Measurements from ENCODE around the gene SENP6.

Gene SENP6

GRCh38 chr6:75631859-75632635 is 30.4 kb downstream of the SENP6 start:
- TF ChIP-seq, protein P1, sequence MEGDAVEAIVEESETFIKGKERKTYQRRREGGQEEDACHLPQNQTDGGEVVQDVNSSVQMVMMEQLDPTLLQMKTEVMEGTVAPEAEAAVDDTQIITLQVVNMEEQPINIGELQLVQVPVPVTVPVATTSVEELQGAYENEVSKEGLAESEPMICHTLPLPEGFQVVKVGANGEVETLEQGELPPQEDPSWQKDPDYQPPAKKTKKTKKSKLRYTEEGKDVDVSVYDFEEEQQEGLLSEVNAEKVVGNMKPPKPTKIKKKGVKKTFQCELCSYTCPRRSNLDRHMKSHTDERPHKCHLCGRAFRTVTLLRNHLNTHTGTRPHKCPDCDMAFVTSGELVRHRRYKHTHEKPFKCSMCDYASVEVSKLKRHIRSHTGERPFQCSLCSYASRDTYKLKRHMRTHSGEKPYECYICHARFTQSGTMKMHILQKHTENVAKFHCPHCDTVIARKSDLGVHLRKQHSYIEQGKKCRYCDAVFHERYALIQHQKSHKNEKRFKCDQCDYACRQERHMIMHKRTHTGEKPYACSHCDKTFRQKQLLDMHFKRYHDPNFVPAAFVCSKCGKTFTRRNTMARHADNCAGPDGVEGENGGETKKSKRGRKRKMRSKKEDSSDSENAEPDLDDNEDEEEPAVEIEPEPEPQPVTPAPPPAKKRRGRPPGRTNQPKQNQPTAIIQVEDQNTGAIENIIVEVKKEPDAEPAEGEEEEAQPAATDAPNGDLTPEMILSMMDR (IDR thresholded peaks at IDR 0.05; ENCODE audit: low read depth, low read length), result no peak
- no peak overlapping the region for H3K4me3 ChIP-seq (ENCODE audit: low read depth, low read length)

DNA sequence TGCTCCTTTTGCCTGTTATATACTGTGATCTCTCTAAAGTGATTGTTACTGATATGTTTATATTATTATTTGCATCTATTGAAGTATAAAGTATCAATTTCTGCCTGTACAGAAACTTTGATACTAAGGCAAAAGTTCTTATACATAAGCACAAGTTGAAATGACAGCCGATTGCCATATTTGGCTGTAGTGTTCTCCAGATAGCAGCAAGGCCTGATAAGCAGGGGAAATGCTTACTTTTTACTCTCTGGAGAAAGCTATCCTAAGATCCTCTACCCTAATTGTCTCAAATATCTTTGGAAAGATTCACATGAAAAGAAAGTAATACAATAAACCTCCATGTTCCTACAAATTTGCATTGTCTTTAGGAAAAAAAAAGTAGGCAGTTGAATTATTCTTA is 31.4 kb downstream of the SENP6 start:
- TF ChIP-seq, protein P1 (IDR thresholded peaks at IDR 0.05; ENCODE audit: low read depth, low read length), result no peak
- H3K4me3 ChIP-seq (ENCODE audit: low read depth, low read length), result no peak overlapping the region

- TF ChIP-seq, protein P1 (IDR thresholded peaks at IDR 0.05; ENCODE audit: low read depth, low read length), result no peak
Observed at GRCh38 chr6:75642311-75642710, 40.6 kb downstream of the SENP6 start.

GRCh38 chr6:75643173-75643572 is 41.5 kb downstream of the SENP6 start:
- TF ChIP-seq, protein P1 (IDR thresholded peaks at IDR 0.05; ENCODE audit: low read depth, low read length), result no peak

More at GRCh38 chr6:75642311-75642710, 40.6 kb downstream of the SENP6 start:
- H3K4me3 ChIP-seq (ENCODE audit: low read depth, low read length), result no peak overlapping the region

DNA sequence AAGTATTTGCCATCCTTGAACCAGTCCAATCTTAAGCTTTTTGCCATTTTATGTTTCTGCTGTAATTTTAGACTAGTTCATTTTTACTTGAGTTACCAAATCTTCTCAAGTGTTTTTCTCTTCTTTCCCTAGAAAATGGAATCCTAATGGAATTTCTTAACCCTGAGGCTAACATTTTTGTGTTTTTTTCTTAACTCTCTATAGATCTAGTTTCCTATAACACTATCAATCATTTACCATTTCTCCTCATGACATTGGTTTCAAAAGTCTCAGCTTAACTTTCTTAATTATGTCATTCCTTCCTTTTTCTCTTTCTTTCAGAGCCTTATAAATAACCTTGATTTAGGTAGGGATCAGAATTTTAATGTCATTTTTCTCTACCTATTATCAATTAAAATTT is 54.8 kb downstream of the SENP6 start:
- H3K4me3 ChIP-seq (ENCODE audit: low read depth, low read length), result no peak overlapping the region
- TF ChIP-seq, protein P1 (IDR thresholded peaks at IDR 0.05; ENCODE audit: low read depth, low read length), result no peak

More at GRCh38 chr6:75643173-75643572, 41.5 kb downstream of the SENP6 start:
- H3K4me3 ChIP-seq (ENCODE audit: low read depth, low read length), result no peak overlapping the region

GRCh38 chr6:75657327-75657726 is 55.6 kb downstream of the SENP6 start:
- TF ChIP-seq, protein P1 (IDR thresholded peaks at IDR 0.05; ENCODE audit: low read depth, low read length), result no peak
- no peak overlapping the region for H3K4me3 ChIP-seq (ENCODE audit: low read depth, low read length)

GRCh38 chr6:75666592-75666991 is 64.9 kb downstream of the SENP6 start:
- H3K4me3 ChIP-seq (ENCODE audit: low read depth, low read length), result no peak overlapping the region
- TF ChIP-seq, protein P1 (IDR thresholded peaks at IDR 0.05; ENCODE audit: low read depth, low read length), result no peak

Data from WI38 (cell line).